Renal cortical epithelial cell (primary cell): ENCODE measurements around the gene FRMD1. TPM values are rescaled to one million over a fixed set of nuclear protein-coding genes. Genes with fewer than 3 reads are reported as not detected.

Experiments
- DNase-seq: peaks from one replicate; pipeline ENCODE4 v3.0.0-alpha.2; 2011; ENCODE audit warnings: low read depth
- total RNA-seq: library from RNA; depleted of rRNA; stranded (reverse); fragments of >200 nt; gene quantifications from 2 replicates; pipeline ENCODE4 v1.2.3, GENCODE V29; 2014

The FRMD1 gene
- total RNA-seq, 1 donor from 2014 or later = 0.05 TPM

DNA sequence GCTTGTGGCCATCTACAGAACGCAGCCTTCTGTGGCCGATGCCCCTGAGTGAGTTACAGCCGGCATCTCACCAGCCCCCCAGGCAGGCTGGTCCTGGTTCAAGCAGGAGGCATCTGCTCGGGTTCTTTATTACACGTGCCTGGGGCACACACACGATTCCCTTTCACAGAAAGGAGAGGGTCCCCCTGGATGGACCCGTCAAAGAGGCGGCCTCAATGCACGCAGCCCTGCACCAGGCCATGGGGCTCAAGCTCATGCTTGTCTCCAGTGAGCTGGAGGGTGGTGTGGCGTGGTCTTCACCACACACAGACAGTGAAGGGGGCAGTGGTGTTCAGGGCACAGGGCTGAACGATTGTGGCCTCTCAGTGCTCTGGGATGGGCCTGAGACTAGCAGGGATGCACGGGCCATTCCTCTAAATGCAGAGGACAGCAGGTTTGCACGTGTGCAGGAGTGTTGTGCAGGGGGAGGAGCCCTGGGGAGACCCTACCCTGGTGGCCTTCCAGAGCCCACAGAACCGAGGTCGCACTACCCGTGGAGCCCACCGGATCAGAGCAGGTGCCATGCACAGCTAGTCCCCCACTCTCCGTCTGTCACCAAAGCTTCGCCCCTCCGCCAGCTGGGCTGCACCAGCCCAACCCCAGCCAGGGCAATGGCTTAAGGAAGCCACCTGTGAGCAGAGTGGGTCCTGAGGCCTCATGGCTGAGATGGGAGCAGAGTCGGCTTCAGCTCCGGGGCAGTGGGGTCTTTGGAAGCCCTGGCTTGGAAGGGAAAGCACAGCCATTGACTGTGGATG is 23.1 kb downstream of the FRMD1 start:
- no peak for DNase-seq

DNA sequence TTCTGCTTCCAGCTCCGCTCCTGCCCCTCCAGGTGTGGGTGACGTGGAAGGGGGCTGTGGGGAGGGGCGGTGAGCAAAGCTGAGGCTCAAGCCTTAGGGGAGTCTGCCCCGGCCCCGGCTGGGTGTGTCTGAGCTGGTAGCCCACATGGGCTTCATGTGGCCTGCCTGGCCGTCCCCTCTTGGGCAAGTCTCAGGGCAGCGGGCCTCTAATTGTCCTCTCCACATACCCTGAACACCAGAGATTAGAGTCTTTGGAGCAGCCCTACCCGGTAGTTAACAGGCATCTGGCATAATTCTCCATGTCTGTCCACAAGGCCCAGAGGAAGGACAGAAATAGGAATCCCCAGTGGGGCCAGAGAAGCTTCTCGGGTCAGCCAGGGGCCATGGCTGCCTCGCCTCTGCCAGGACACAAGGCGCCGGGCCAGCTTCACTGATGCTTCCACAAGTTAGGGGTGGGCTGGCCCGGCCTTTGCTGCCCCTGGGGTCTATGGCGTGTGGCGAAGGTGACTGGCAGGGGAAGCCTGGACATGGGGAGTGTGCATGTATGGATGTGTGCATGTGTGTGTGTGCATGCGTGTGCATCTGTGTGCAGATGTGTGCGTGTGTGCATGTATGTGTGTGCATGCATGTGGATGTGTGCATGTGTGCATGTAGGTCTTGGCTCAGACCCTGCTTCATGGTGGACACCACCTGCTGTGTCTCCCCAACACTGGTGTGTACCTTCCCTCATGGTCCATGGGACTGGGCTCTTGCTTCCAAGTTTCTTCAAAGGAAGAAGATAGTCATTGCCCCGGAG is 24.0 kb downstream of the FRMD1 start:
- DNase-seq = no peak

- DNase-seq = no peak
Measured at GRCh38 chr6:168053957-168054471, 25.0 kb downstream of the FRMD1 start.

DNA sequence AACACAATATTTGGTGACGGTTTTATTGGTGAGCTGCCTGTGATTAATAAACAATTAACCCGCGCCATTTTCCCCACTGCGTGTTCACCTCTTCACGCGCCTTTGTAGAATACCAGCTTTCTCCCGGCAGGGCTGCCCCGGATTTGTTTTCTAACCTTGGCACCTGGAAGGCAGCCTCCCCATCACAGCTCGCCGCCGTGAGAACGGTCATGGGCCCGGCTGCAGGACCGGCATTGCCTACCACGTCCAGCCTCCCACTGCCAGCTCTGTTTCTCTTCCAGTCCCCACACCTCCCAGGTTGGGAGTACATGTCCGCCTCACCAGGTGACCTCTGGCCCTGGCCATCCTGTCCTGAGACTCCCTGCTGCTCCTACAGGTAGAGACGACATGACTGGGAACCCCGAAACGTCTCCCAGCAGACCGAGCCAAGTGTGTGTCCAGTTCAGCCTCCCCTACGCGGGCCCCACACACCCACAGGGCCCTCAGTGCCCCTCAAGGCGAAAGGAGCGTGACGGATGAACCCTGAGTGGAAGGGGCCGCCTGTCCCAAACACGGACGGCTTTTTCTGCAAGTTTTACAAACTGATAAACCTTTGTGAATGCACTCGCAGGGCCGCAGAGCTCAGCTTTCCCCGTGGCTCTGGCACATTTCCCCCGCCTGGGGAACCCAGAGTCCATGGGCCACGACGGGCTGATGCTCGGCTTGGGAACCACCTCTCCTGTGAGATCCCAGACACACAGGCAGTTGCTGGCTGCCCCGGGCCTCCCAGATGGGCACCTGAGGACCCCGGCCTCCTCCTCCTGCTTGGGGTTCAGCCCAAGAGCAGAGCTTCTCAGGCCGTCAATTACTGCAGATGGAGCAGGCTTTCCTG is 25.7 kb downstream of the FRMD1 start:
- DNase-seq = no peak

DNA sequence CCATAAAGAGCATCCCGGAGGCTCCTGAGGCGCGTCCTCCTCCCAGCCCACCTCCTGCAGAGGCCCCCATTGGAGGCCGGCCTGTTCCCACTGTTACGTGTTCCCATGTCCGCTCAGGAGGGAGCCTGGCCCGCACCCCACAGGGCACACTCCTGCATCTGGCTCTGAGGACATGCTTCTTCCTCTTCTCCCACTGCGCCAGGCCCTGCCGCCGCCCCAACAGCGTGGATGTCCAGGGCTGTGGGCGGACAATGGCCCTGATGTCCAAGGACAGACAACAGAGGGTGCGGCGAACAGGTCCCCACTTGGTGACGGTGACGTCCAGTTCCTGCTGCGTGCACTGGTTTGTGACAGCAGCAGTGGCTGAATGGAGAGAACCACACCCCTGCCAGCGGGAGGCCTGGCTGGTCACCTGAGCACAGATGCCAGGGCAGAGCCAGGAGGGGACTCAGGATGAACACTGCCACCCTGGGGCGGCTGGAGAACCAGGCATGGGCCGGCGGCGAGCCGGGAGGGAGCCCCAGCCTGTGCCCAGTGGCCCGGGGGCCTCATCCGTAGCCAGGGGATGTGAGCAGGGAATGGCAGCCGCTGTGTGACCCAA is 26.6 kb downstream of the FRMD1 start:
- DNase-seq = no peak

- DNase-seq = no peak
Measured at GRCh38 chr6:168051648-168052047, 27.4 kb downstream of the FRMD1 start.

DNA sequence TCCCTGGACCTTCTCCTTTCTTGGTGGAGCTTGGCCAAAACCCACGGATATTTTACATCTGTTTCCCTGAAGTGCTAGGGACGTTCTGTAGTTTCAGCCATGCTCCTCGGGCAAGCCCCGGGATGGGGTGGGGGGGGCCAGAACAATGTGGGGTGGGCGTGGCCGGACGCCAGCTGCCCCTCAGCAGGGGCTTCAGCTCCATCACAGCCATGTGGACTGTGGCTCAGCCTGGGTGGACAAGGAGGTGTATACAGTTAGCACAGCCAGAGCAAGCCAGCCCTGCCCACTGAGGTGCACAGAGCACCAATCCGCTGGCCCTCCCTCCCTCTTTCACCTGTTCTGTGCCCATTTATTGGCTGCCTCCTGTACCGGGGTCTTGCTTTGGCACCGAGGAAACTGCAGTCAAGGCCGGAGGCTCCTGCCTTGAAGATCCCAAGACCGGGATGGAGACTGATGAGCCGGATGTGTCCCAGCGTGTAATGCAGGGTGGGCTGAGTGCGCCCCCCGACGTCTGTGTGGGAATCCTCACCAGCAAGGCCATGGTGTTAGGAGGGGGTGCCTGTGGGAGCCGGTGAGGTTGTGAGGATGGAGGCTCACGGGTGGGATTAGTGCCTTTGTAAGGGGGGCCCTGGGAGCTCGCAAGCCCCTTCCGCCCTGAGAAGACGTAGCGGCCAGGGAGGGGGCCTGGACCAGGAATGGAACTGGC is 28.0 kb downstream of the FRMD1 start:
- DNase-seq = no peak

- peak; percentile 3 for DNase-seq
Measured at GRCh38 chr6:168050225-168050880, 28.7 kb downstream of the FRMD1 start.

- DNase-seq = no peak
Measured at GRCh38 chr6:168049706-168050224, 29.2 kb downstream of the FRMD1 start.

DNA sequence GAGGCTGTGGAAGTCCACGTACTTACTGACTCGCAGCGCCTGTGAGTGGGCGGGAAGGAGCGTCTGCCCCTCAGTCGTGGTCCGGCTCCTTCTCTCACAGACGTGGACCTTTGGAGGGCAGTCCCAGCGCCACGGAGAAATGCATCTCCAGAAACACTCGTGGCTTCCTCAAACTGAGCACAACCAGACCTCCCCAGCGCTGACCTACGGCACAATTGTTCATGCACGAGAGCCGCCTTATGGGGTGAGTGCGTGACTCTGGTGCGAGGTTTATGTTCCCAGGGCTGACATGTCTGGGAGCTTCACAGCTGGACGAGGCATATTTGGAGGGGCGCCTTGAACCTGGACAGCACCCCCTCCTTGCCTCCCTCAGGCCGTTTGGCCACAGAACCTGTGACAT is 29.7 kb downstream of the FRMD1 start:
- DNase-seq = no peak

- DNase-seq = no peak
Measured at GRCh38 chr6:168048724-168049025, 30.3 kb downstream of the FRMD1 start.

DNA sequence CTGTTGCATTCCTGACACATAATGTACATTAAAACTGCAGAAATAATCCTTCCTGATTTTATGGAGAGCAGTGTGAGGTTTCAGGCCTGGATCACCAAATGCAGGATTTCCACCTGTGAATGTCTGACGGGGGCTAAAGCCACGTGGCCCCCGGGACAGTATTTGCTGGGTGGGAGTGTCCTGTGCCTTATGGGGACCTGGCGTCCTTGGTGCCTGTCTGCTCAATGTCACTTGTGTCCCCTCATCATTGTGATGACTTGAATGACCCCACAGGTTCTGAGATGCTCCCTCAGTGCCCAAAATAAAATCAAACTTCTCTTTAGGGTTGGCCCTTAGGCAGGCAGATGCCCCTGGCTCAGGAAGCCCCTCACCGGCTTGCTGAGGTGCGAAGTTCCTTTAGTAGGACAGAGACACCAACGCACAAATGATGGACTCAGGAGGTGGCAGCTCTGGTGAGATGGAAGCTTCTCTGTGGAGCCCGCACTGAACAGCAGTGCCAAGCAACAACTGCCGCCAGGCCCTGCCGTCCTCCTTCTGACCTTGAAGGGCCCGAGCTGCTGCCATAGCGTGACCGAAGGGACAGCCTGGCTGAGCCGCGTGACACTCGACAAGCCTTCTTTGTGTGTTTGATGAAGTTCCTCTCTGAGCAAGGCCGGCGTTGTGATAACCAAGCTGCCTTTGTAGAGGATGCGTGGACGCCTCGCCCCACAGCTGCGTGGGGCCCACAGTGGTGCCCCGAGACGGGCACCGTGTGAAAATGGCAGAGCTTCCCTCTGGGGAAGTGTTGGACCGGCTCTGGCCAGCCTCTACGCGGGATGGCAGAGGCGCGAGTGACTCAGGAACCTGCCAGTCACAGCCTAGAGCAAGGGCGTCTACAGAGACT is 30.9 kb downstream of the FRMD1 start:
- DNase-seq = no peak

GRCh38 chr6:168046696-168047095 is 32.3 kb downstream of the FRMD1 start:
- no peak for DNase-seq

DNA sequence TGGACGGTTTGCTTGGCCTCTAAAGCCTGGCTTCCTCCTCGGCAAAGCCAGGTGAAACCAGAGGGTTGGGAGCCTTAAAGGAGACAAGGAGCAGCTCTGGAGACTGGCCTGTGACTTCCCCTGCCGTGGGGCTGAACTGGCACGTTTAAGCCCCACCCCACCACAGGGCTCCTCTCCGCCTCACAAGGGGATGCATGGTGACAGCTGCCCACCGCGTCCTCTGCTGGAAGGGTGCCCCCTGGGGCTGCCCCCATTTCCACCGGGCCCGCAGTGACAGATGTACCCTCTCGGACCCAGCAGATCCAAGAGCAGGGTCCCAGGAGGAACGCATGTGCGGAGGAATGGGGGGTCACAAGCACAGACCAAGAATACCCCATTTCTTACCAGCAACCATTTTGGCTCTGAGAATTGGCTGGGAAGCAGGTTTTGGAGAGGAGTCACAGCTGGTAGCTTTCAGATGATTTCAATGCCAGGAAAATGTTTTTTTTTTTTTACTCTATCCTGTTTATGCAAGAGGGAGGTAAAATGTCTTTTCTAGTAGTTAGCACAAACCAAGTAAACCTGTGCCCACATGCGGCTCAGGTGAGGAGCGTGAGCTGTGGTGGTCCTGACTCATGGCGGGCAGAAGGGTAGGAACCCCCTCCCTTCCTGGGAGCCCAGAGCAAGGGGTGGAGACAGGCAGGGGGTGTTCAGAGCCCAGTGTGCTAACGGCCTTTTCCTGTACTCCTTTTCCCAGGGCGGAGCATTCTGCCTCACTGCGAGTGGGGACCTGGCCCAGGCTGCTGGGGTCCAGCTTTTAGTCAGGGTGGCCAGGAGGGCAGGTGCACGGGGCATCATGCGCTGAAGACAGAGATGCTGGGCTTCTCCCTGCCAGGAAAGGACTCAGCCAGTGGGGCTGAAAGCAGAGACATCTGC is 33.0 kb downstream of the FRMD1 start:
- no peak for DNase-seq

GRCh38 chr6:168045141-168045691 is 33.8 kb downstream of the FRMD1 start:
- DNase-seq = no peak

GRCh38 chr6:168044521-168045130 is 34.4 kb downstream of the FRMD1 start:
- no peak for DNase-seq

DNA sequence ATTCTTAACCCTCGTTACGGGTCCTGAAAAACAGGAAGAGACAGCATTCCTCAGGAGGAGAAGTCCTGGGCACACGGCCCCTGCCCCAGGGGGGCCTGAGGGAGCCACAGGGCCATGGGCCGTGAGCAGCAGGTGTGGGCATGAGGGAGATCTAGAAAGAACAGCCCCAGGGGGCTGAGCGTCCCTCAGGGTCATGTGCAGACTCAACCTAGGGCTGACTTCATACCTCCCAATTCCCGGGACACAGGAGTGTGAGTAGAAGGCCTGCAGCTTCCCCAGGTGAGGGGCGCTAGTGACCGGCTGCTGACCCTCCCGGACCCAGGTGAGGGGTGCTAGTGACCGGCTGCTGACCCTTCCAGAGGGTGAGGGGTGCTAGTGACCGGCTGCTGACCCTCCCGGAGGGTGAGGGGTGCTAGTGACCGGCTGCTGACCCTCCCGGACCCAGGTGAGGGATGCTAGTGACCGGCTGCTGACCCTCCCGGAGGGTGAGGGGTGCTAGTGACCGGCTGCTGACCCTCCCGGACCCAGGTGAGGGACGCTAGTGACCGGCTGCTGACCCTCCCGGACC is 35.1 kb downstream of the FRMD1 start:
- DNase-seq = no peak
